DND-41 (cell line): ENCODE data around the gene DVL1.

Experiments used
- ATAC-seq: fragments of 200-7000 bp; cut with Tn5 transposase; 3 replicates; pipeline ENCODE4 v1.9.1; 2021; ENCODE audit warnings: low read depth; ENCODE audit not compliant: insufficient read depth
- DNase-seq: peaks from one replicate; pipeline ENCODE4 v3.0.0-alpha.2; 2020
- H2AFZ ChIP-seq: 2 replicates; pipeline ENCODE4 v1.6.0; 2012; ENCODE audit warnings: low read depth, low read length
- H3K27ac ChIP-seq: 2 replicates; pipeline ENCODE4 v1.5.1; 2012; ENCODE audit warnings: low read length, inconsistent platforms
- H3K27me3 ChIP-seq: fragments of 200-600 bp; sonication (generic); 2 replicates; pipeline ENCODE4 v1.6.0; 2012; ENCODE audit warnings: low read length, mild to moderate bottlenecking, inconsistent platforms; ENCODE audit not compliant: insufficient read depth, poor library complexity
- H3K36me3 ChIP-seq: 2 replicates; pipeline ENCODE4 v1.5.1; 2012; ENCODE audit warnings: low read length, inconsistent platforms; ENCODE audit not compliant: insufficient read depth
- H3K4me1 ChIP-seq: 2 replicates; pipeline ENCODE4 v1.5.1; 2012; ENCODE audit warnings: mild to moderate bottlenecking, low read length; ENCODE audit not compliant: insufficient read depth
- H3K4me2 ChIP-seq: 2 replicates; pipeline ENCODE4 v1.6.0; 2012; ENCODE audit warnings: mild to moderate bottlenecking, moderate library complexity, low read length, inconsistent platforms; ENCODE audit not compliant: insufficient read depth
- H3K4me3 ChIP-seq, 2 experiments: fragments of 200-600 bp in 1 of 2; shearing (Covaris generic) in 1 of 2; 2 replicates each; pipeline ENCODE4 v1.5.1; 2012 to 2016; ENCODE audit warnings: inconsistent platforms in 2 of 2, low read length in 2 of 2, mild to moderate bottlenecking in 2 of 2, low read depth in 1 of 2, moderate library complexity in 1 of 2
- H3K79me2 ChIP-seq: 2 replicates; pipeline ENCODE4 v1.6.0; 2012; ENCODE audit warnings: low read length, inconsistent platforms; ENCODE audit not compliant: insufficient read depth
- H3K9ac ChIP-seq: 2 replicates; pipeline ENCODE4 v1.6.0; 2012; ENCODE audit warnings: low read depth, mild to moderate bottlenecking, inconsistent platforms, low read length, moderate library complexity
- H3K9me3 ChIP-seq: 2 replicates; pipeline ENCODE4 v1.5.1; 2012; ENCODE audit warnings: low read length, moderate library complexity, mild to moderate bottlenecking, inconsistent platforms; ENCODE audit not compliant: insufficient read depth, severe bottlenecking
- H4K20me1 ChIP-seq: 2 replicates; pipeline ENCODE4 v1.6.0; 2012; ENCODE audit warnings: low read length; ENCODE audit not compliant: insufficient read depth
- CTCF ChIP-seq: IDR thresholded peaks from 2 replicates; pipeline ENCODE4 v1.5.1; 2012; ENCODE audit warnings: borderline replicate concordance, low read length, moderate library complexity, mild to moderate bottlenecking; ENCODE audit not compliant: poor library complexity, severe bottlenecking; ENCODE audit errors: extremely low read depth
- EZH2 ChIP-seq: IDR thresholded peaks from 3 replicates; pipeline ENCODE4 v1.6.1; 2012; ENCODE audit warnings: borderline replicate concordance, low read depth, mild to moderate bottlenecking, moderate library complexity, low read length, inconsistent platforms; ENCODE audit not compliant: severe bottlenecking

Gene DVL1

DNA sequence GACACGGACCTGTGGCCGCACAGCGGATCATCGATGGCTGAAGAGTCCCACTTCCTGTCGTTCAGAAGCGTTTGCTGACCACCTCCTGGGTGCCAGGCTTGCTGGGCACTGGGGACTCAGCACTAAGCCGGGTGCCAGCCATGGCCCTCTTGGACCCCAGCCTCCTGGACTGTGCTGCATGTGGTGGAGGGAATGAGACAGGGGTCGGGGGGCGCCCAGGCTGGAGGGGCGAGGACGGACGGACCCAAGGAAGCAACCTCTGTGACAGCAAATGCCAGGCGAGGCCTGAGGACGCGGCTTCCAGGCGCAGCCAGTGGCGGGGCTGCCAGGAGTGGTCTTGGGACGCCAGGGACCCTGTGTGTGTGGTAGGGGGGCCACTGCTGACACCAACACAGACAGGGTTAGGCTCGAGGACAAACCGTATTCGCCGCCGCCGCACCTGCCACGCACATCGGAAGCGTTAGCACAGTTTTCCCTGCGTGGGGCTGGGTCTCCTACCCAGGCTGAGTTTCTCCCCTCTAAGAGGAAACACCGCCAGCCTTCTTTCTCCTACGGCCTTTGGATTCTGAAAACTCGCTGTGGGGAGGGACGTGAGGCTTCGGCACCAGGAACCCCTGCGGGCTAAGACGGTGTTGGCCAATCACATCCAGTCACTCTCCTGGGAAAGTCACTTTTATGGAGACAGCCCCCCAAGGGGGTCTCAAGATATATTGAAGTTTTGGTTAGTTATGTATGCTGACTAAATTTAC lies 12.2 kb upstream of the DVL1 start:
- no peak overlapping the region for H3K4me3 ChIP-seq
- H2AFZ ChIP-seq: no peak overlapping the region
- H3K9me3 ChIP-seq: peaks cover 7% of the 10 kb centered on the region
- H4K20me1 ChIP-seq: no peaks in the 10 kb centered on the region
- no peak overlapping the region for H3K27ac ChIP-seq
- DNase-seq (no peak), ATAC-seq (no peak)
- no peak overlapping the region for H3K4me2 ChIP-seq
- H3K79me2 ChIP-seq: no peaks in the 10 kb centered on the region
- no peaks in the 10 kb centered on the region for H3K4me1 ChIP-seq
- H3K9ac ChIP-seq: no peak overlapping the region
- H3K27me3 ChIP-seq: no peaks in the 10 kb centered on the region
- H3K36me3 ChIP-seq: no peaks in the 10 kb centered on the region
- no peak for TF ChIP-seq EZH2
- no peak for TF ChIP-seq CTCF

- Histone ChIP-seq H2AFZ (no peak overlapping the region), H3K9me3 (no peaks in the 10 kb centered on the region), H3K27ac (no peak overlapping the region), H3K4me3 (no peak overlapping the region), H3K9ac (no peak overlapping the region), H3K27me3 (no peaks in the 10 kb centered on the region), H4K20me1 (no peaks in the 10 kb centered on the region), H3K36me3 (no peaks in the 10 kb centered on the region), H3K79me2 (no peaks in the 10 kb centered on the region), H3K4me2 (no peak overlapping the region), H3K4me1 (no peaks in the 10 kb centered on the region)
- no peak for DNase-seq
- TF ChIP-seq EZH2 (no peak), CTCF (no peak)
- ATAC-seq: no peak
Measured at GRCh38 chr1:1360506-1361169, 11.4 kb upstream of the DVL1 start.

DNA sequence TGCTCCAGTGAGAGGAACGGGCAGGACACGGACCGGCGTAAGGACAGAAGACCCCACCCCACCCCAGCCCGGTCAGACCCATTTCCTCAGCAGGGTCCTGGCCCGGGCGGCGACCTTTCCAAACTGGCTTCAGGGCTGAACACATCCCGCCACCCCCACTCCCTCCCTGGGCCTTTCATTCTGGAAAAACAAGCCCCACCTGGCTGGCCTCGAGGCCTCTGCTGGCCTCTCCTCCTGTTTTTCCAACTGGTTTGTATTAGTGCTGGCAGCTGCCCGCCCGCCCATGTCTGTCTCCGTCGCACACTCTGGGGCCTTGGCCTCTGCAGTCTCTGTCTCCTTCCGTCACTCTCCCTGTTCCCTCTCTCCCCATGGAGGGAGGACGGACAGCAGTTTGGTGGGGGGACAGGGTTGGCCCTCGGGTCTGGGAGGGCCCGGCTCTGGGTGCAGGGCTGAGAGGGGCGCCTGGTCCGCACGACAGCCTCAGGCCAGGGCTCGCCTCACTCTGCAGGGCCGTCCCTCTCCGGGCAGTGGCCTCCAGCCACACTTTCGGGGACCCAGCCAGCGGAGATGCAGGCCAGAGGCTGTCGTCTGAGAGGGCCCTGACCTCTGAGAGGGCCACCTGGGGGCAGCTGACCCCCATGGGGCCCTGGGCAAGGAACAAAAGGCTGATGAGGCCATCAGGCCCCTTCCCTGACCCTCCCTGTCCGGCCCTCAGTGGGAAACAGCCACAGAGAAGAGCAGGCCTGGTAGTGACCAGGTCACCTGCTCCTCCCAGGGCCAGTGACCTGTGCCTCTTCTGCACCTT lies 10.6 kb upstream of the DVL1 start:
- no peak overlapping the region for H2AFZ ChIP-seq
- no peak overlapping the region for H3K4me3 ChIP-seq
- no peaks in the 10 kb centered on the region for H3K79me2 ChIP-seq
- no peaks in the 10 kb centered on the region for H3K4me1 ChIP-seq
- ATAC-seq: no peak
- no peak overlapping the region for H3K27ac ChIP-seq
- H3K27me3 ChIP-seq: no peaks in the 10 kb centered on the region
- no peak overlapping the region for H3K4me2 ChIP-seq
- TF ChIP-seq EZH2: no peak
- TF ChIP-seq CTCF: no peak
- H3K36me3 ChIP-seq: no peaks in the 10 kb centered on the region
- no peak overlapping the region for H3K9ac ChIP-seq
- DNase-seq: no peak
- no peaks in the 10 kb centered on the region for H3K9me3 ChIP-seq
- H4K20me1 ChIP-seq: no peaks in the 10 kb centered on the region
